GM12801 (cell line): Measurements from ENCODE around the gene CEMIP.

Experiments used
- TF ChIP-seq, protein P1 (sequence below): IDR thresholded peaks from one replicate; pipeline ENCODE4 v1.5.1; 2011; ENCODE audit warnings: control low read depth; ENCODE audit not compliant: insufficient read length; ENCODE audit errors: extremely low read depth

Gene CEMIP

DNA sequence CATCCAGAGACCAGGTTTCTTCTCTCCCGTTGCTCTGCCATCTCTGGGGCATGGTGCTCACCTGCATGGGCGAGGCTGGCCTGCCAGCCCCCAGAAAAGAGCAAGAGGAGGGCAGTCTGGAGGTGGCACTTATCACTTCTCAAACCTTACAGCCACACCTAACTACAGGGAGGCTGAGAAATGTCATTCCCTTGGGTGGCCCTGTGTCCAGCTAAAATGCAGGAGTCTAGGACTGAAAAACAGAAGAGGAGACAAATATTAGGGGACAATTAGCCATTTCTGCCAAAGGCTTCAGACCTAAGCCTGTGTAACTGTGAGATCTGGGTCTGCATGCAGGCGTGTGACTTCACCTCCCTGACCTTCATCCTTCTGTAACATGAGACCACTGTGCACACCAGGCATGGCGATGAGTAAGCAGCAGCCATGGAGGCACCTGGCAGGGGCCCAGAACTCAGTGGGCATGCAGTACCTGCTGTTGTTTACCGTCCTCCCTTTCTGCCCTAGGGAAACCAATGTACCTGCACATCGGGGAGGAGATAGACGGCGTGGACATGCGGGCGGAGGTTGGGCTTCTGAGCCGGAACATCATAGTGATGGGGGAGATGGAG, 127.1 kb downstream of the CEMIP start:
- TF ChIP-seq, protein P1, sequence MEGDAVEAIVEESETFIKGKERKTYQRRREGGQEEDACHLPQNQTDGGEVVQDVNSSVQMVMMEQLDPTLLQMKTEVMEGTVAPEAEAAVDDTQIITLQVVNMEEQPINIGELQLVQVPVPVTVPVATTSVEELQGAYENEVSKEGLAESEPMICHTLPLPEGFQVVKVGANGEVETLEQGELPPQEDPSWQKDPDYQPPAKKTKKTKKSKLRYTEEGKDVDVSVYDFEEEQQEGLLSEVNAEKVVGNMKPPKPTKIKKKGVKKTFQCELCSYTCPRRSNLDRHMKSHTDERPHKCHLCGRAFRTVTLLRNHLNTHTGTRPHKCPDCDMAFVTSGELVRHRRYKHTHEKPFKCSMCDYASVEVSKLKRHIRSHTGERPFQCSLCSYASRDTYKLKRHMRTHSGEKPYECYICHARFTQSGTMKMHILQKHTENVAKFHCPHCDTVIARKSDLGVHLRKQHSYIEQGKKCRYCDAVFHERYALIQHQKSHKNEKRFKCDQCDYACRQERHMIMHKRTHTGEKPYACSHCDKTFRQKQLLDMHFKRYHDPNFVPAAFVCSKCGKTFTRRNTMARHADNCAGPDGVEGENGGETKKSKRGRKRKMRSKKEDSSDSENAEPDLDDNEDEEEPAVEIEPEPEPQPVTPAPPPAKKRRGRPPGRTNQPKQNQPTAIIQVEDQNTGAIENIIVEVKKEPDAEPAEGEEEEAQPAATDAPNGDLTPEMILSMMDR, result no peak

DNA sequence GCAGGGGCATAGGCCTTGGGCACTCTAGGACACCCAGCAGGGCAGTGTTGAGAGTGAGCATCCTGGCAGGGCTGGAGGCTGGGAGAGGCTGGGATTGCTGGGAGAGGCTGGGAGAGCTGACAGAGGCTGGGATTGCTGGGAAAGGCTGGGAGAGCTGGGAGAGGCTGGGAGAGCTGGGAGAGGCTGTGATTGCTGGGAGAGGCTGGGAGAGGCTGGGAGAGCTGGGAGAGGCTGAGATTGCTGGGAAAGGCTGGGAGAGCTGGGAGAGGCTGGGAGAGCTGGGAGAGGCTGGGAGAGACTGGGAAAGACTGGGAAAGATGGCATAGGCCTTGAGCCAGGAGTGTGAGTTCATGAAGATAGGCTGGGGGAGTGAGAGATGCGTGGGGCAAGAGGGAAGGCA, 132.7 kb downstream of the CEMIP start:
- TF ChIP-seq, protein P1, result no peak

DNA sequence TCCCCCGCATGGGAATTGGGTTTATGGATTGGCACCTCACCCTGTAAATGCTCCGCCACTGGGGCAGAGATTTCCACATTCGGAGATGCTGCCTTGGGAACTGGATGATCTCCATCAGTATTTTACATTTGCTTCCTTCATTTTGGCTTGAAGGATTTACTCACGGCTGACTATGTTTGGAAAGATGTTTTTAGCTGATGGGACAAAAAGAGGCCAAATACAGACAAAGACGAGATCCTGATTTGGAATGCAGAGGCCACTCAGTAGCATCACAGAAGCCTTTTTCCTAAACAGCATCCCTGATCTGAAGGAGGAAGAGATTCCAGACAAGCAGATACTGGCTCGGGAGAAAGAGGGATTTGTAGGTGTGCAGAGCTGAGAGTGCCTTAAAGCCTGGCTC, 133.5 kb downstream of the CEMIP start:
- TF ChIP-seq, protein P1, result no peak

DNA sequence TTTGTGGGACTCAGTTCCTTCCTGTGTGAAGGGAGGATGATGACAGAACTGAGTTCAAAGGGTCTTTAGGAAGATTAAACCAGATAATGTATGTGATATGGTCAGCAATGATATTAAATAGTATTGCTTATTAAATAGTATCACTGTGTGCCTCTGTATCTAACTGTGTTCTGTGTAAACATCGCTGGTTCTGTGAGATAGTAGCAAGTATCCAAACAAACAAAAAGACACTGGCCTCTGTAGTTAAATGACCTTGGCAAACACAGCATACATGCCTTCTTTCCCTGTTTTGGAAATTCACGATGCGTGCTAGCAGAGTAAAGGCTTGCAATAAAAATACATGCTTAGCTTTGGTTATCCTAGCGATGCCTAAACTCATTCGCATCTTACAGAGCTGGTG, 134.4 kb downstream of the CEMIP start:
- TF ChIP-seq, protein P1, result no peak

DNA sequence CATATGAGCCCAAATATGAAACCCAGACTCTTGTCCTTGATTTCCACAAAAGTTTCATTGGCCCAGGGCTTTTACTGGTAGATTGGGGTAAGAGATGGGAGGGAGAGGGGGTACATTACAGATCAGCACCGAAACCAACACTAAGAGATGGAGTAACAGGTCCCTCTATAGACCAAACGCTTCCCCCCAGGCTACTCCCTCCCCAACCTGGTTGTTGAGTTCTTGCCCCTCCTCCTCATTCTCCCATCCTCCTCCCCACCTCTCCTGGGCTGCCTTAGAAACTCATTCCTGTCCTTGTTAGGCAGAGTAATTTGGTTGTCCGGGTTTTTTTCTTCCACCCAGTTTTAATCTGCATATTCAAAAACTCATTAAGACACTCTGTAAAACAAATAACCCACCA, 136.3 kb downstream of the CEMIP start:
- TF ChIP-seq, protein P1, result no peak

DNA sequence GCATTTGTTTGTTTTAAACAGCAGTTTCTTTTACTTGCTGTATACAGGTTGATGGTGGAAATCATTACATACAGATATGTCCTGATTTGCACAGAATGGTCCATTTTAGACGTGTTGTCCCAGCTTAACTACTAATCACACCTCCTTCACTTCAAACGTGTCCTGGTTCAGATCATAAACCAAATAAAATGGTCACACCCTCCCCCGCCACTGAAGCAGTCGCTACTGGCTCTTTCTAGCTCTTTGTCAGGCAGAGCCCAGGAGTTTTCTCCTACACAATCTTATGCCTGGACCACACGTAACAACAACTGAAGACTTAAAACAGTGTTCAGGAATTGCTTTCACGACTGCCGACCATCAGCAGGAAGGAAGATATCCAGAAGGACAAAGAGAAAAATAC, 136.9 kb downstream of the CEMIP start:
- TF ChIP-seq, protein P1, result no peak

DNA sequence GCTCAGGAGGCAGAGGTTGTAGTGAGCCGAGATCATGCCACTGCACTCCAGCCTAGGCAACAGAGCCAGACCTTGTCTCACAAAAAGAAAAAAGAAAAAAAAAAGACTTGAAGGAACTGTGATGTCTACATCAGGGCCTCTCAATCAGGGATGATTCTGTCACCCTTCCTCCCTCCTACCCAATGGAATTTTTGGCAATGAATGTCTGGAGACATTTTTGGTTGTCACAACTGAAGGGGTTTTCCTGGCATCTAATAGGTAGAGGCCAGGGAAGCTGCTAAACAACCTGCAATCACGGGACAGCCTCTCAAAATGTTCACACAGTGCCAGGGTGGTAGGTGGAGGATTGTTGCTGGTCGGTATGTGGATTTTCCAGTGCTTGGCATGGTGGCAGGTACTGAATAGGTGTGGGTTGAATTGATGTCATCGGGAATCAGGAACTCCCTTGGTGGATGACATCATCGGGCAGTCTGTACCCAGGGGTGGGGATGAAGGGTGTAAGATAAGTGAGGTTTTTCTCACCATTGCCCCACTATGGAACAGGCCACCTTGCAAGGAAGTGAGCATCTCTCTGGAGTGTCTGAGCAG, 139.1 kb downstream of the CEMIP start:
- TF ChIP-seq, protein P1, result no peak

DNA sequence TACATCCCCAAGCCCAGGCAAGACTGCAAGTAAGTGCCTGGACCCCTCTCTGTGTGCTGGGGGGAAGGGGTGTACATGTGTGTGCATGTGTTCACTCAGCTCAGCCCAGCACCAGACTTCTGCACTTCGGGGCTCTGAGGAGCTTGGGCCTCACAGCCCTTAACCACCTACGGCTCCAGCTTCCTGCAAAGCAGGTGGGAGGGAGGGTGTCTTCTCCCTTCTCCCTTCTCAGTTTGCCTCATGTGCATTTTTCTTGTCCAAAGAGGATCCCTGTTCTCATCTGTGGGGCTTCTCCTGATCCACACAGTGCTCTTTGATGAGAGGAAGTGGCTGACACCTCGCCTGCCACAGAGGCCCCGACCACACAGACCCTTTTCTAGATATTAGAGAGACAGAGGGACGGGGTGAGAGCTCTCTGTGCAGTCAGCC, 141.1 kb downstream of the CEMIP start:
- TF ChIP-seq, protein P1, result no peak
